HEK293T (cell line): ENCODE data around the gene NDUFAF5.

Experiments used
- CTCF ChIA-PET: fragments of 350-600 bp; formaldehyde crosslinking; extraction: SDS; loops from one replicate; lab custom pipeline; 2021; ENCODE audit warnings: antibody characterized with exemption, inconsistent platforms; lab: Yijun Ruan, JAX
- POLR2A ChIA-PET: fragments of 350-600 bp; formaldehyde crosslinking; extraction: SDS; loops from one replicate; lab custom pipeline; 2020; ENCODE audit warnings: antibody characterized with exemption, inconsistent platforms; lab: Yijun Ruan, JAX
- DNase-seq: peaks from one replicate; pipeline ENCODE4 v3.0.0; 2012; ENCODE audit warnings: mixed read lengths; ENCODE audit errors: extremely low spot score
- ARNT ChIP-seq: fragments of 450-650 bp; IDR thresholded peaks from 2 replicates; pipeline ENCODE4 v1.6.1; 2017; ENCODE audit warnings: mild to moderate bottlenecking
- BHLHE40 ChIP-seq: fragments of 450-650 bp; IDR thresholded peaks from 2 replicates; pipeline ENCODE4 v1.6.1; 2016; ENCODE audit warnings: mild to moderate bottlenecking, moderate library complexity, borderline replicate concordance
- CTBP1 ChIP-seq: fragments of 450-650 bp; IDR thresholded peaks from 2 replicates; pipeline ENCODE4 v1.6.1; 2016; ENCODE audit warnings: borderline replicate concordance
- ELF4 ChIP-seq: fragments of 450-650 bp; IDR thresholded peaks from 2 replicates; pipeline ENCODE4 v1.6.1; 2017; ENCODE audit warnings: antibody characterized with exemption
- FOXA1 ChIP-seq: fragments of 450-650 bp; IDR thresholded peaks from 2 replicates; pipeline ENCODE4 v1.6.1; 2016; ENCODE audit warnings: mild to moderate bottlenecking
- FOXK2 ChIP-seq: fragments of 450-650 bp; IDR thresholded peaks from 2 replicates; pipeline ENCODE4 v1.6.1; 2016; ENCODE audit warnings: mild to moderate bottlenecking
- FOXM1 ChIP-seq: fragments of 450-650 bp; IDR thresholded peaks from 2 replicates; pipeline ENCODE4 v1.6.1; 2017; ENCODE audit warnings: mild to moderate bottlenecking, borderline replicate concordance
- HDGF ChIP-seq: fragments of 450-650 bp; IDR thresholded peaks from 2 replicates; pipeline ENCODE4 v1.6.1; 2017; ENCODE audit warnings: antibody characterized with exemption, borderline replicate concordance
- L3MBTL2 ChIP-seq: fragments of 450-650 bp; conservative IDR thresholded peaks from 2 replicates; pipeline ENCODE4 v1.6.1; 2016; ENCODE audit warnings: mild to moderate bottlenecking
- LEF1 ChIP-seq: fragments of 450-650 bp; IDR thresholded peaks from 2 replicates; pipeline ENCODE4 v1.6.1; 2017; ENCODE audit warnings: mild to moderate bottlenecking, borderline replicate concordance
- NFRKB ChIP-seq: fragments of 450-650 bp; IDR thresholded peaks from 2 replicates; pipeline ENCODE4 v1.6.1; 2016; ENCODE audit warnings: mild to moderate bottlenecking, moderate library complexity
- PKNOX1 ChIP-seq: fragments of 450-650 bp; IDR thresholded peaks from 2 replicates; pipeline ENCODE4 v1.6.1; 2016
- SP1 ChIP-seq: fragments of 450-650 bp; IDR thresholded peaks from 2 replicates; pipeline ENCODE4 v1.6.1; 2017
- SUZ12 ChIP-seq: fragments of 450-650 bp; IDR thresholded peaks from 2 replicates; pipeline ENCODE4 v1.6.1; 2016; ENCODE audit warnings: mild to moderate bottlenecking
- TARDBP ChIP-seq: fragments of 450-650 bp; IDR thresholded peaks from 2 replicates; pipeline ENCODE4 v1.6.1; 2016
- ZNF384 ChIP-seq: fragments of 450-650 bp; IDR thresholded peaks from 2 replicates; pipeline ENCODE4 v1.6.1; 2016

Gene NDUFAF5

GRCh38 chr20:13799040-13799439 is 14.2 kb downstream of the NDUFAF5 start:
- DNase-seq: no peak
- CTCF ChIA-PET: interaction anchor here (0.5 kb wide), 1 partner anchor 11 kb away, joined by 3 read pairs; no protein-coding TSS in a partner anchor
- POLR2A ChIA-PET: interaction anchor here (1.2 kb wide), 1 partner anchor 14 kb away, joined by 3 read pairs; the partner anchor contains the start of genes ESF1 and NDUFAF5
- TF ChIP-seq FOXM1 (no peak), FOXK2 (no peak), TARDBP (no peak), NFRKB (no peak), HDGF (no peak), PKNOX1 (no peak), L3MBTL2 (no peak), CTBP1 (no peak), ELF4 (no peak), SP1 (no peak), BHLHE40 (no peak)

- POLR2A ChIA-PET: interaction anchor here (1.0 kb wide), 1 partner anchor 16 kb away, joined by 3 read pairs; the partner anchor contains the start of genes ESF1 and NDUFAF5
- CTCF ChIA-PET: no interaction called here
- no peak for DNase-seq
- TF ChIP-seq PKNOX1 (no peak), FOXM1 (no peak), CTBP1 (no peak), TARDBP (no peak), SP1 (no peak), LEF1 (no peak), ARNT (no peak), NFRKB (no peak), FOXK2 (no peak), L3MBTL2 (no peak), SUZ12 (no peak), ELF4 (no peak), FOXA1 (no peak)
Observed at GRCh38 chr20:13799974-13800373, 15.1 kb downstream of the NDUFAF5 start.

GRCh38 chr20:13800728-13801134 is 15.9 kb downstream of the NDUFAF5 start:
- no peak for TF ChIP-seq L3MBTL2
- TF ChIP-seq FOXK2: no peak
- no peak for TF ChIP-seq BHLHE40
- no peak for TF ChIP-seq SP1
- no peak for TF ChIP-seq HDGF
- no peak for TF ChIP-seq ARNT
- TF ChIP-seq FOXA1: no peak
- no peak for TF ChIP-seq TARDBP
- no peak for TF ChIP-seq SUZ12
- no peak for TF ChIP-seq CTBP1
- no peak for TF ChIP-seq ZNF384
- no peak for TF ChIP-seq FOXM1
- no peak for TF ChIP-seq ELF4
- no peak for TF ChIP-seq LEF1
- no peak for TF ChIP-seq PKNOX1
- TF ChIP-seq NFRKB: no peak
- CTCF ChIA-PET: no interaction called here
- DNase-seq: no peak
- POLR2A ChIA-PET: interaction anchor here (1.0 kb wide), 1 partner anchor 16 kb away, joined by 3 read pairs; the partner anchor contains the start of genes ESF1 and NDUFAF5

- TF ChIP-seq FOXM1 (no peak), FOXK2 (no peak), FOXA1 (no peak), L3MBTL2 (no peak), TARDBP (no peak), ARNT (no peak), CTBP1 (no peak), ELF4 (no peak), SUZ12 (no peak), NFRKB (no peak), HDGF (no peak), LEF1 (no peak), SP1 (no peak)
- POLR2A ChIA-PET: no interaction called here
- CTCF ChIA-PET: interaction anchor here (0.8 kb wide), 1 partner anchor 11 kb away, joined by 5 read pairs; no protein-coding TSS in a partner anchor
- DNase-seq: no peak
Observed at GRCh38 chr20:13809373-13809772, 24.5 kb downstream of the NDUFAF5 start.

- CTCF ChIA-PET: interaction anchor here (0.8 kb wide), 1 partner anchor 10 kb away, joined by 5 read pairs; no protein-coding TSS in a partner anchor
Observed at GRCh38 chr20:13809855-13810254, 25.0 kb downstream of the NDUFAF5 start.

GRCh38 chr20:13810446-13810845 is 25.6 kb downstream of the NDUFAF5 start:
- DNase-seq: no peak
- no peak for TF ChIP-seq ARNT
- TF ChIP-seq FOXK2: no peak
- TF ChIP-seq PKNOX1: no peak
- no peak for TF ChIP-seq FOXM1
- no peak for TF ChIP-seq BHLHE40
- TF ChIP-seq NFRKB: no peak
- no peak for TF ChIP-seq SUZ12
- TF ChIP-seq CTBP1: no peak
- TF ChIP-seq FOXA1: no peak
- no peak for TF ChIP-seq LEF1
- no peak for TF ChIP-seq L3MBTL2
- no peak for TF ChIP-seq SP1
- TF ChIP-seq ELF4: no peak
- TF ChIP-seq TARDBP: no peak
- no peak for TF ChIP-seq ZNF384
- no peak for TF ChIP-seq HDGF
- ChIA-PET CTCF (no interaction called here), POLR2A (no interaction called here)

More at GRCh38 chr20:13809855-13810254, 25.0 kb downstream of the NDUFAF5 start:
- POLR2A ChIA-PET: no interaction called here
- no peak for DNase-seq
- no peak for TF ChIP-seq L3MBTL2
- no peak for TF ChIP-seq FOXK2
- no peak for TF ChIP-seq ARNT
- TF ChIP-seq BHLHE40: no peak
- no peak for TF ChIP-seq LEF1
- no peak for TF ChIP-seq FOXM1
- TF ChIP-seq FOXA1: no peak
- no peak for TF ChIP-seq ELF4
